Naive thymus-derived CD4-positive, alpha-beta T cell (primary cell): ENCODE results near the gene KHNYN. TPM values are rescaled to one million over a fixed set of nuclear protein-coding genes. Genes with fewer than 3 reads are reported as not detected.
"Not testable (repeated sequence)": the region's sequence is repeated elsewhere in the genome, so short reads cannot be mapped to it uniquely, and the experiment has no call there.

Experiments
- ATAC-seq: fragments of 150-1000 bp; cut with Tn5 transposase; 2 replicates; pipeline ENCODE4 v1.10.0; 2021; ENCODE audit warnings: mild to moderate bottlenecking, moderate library complexity
- CTCF ChIA-PET: fragments of 350-600 bp; sonication (Branson Sonifier 250); formaldehyde crosslinking; loops from one replicate; lab custom pipeline; 2021; ENCODE audit warnings: antibody characterized with exemption; lab: Charles Lee
- POLR2A ChIA-PET: fragments of 350-600 bp; sonication (Branson Sonifier 250); formaldehyde crosslinking; loops from one replicate; lab custom pipeline; 2021; ENCODE audit warnings: antibody characterized with exemption, inconsistent platforms; lab: Charles Lee
- DNase-seq, 9 donors: peaks; one replicate each; pipeline versions ENCODE4 v3.0.0 to v3.0.0-alpha.2; 2020 to 2022; ENCODE audit warnings: mixed read lengths in 1 of 9
- H3K27ac ChIP-seq: one replicate; pipeline ENCODE4 v1.7.0; 2013; ENCODE audit warnings: mild to moderate bottlenecking, low read depth, low read length, moderate library complexity
- H3K27me3 ChIP-seq, 2 donors: one replicate each; pipeline ENCODE4 v1.7.0; 2013; ENCODE audit warnings: low read length in 2 of 2, mild to moderate bottlenecking in 2 of 2, moderate library complexity in 2 of 2; ENCODE audit not compliant: control insufficient read depth in 2 of 2, insufficient read depth in 2 of 2
- H3K36me3 ChIP-seq, 3 experiments: 1 replicate in 2 of 3; 2 replicates in 1 of 3; pipeline ENCODE4 v1.7.0; 2013; ENCODE audit warnings: low read length in 3 of 3, mild to moderate bottlenecking in 3 of 3, moderate library complexity in 1 of 3; ENCODE audit not compliant: insufficient read depth in 3 of 3, control insufficient read depth in 2 of 3
- H3K4me1 ChIP-seq, 2 donors: one replicate each; pipeline ENCODE4 v1.7.0; 2013; ENCODE audit warnings: low read length in 2 of 2, mild to moderate bottlenecking in 2 of 2, moderate library complexity in 1 of 2; ENCODE audit not compliant: control insufficient read depth in 2 of 2, insufficient read depth in 2 of 2
- H3K4me3 ChIP-seq: 2 replicates; pipeline ENCODE4 v1.7.0; 2013; ENCODE audit warnings: mild to moderate bottlenecking, low read length
- H3K9me3 ChIP-seq, 3 experiments: 1 replicate in 2 of 3; 2 replicates in 1 of 3; pipeline ENCODE4 v1.7.0; 2013; ENCODE audit warnings: low read length in 3 of 3; ENCODE audit not compliant: control insufficient read depth in 2 of 3
- H3K27ac Mint-ChIP-seq, 9 donors: one replicate each; pipeline ENCODE4 v1.8.0; 2020 to 2022; ENCODE audit warnings: mixed read lengths in 9 of 9, mild to moderate bottlenecking in 8 of 9, moderate library complexity in 5 of 9, inconsistent platforms in 2 of 9
- H3K27me3 Mint-ChIP-seq, 5 donors: one replicate each; pipeline ENCODE4 v1.8.0; 2021 to 2022; ENCODE audit warnings: mixed read lengths in 5 of 5, mild to moderate bottlenecking in 1 of 5
- H3K36me3 Mint-ChIP-seq, 5 donors: one replicate each; pipeline ENCODE4 v1.8.0; 2020 to 2022; ENCODE audit warnings: mixed read lengths in 5 of 5, mild to moderate bottlenecking in 3 of 5, inconsistent platforms in 1 of 5
- H3K4me1 Mint-ChIP-seq, 7 donors: one replicate each; pipeline ENCODE4 v1.8.0; 2020 to 2022; ENCODE audit warnings: mixed read lengths in 7 of 7, mild to moderate bottlenecking in 3 of 7, inconsistent platforms in 1 of 7
- H3K4me3 Mint-ChIP-seq, 10 donors: one replicate each; pipeline ENCODE4 v1.8.0; 2020 to 2022; ENCODE audit warnings: mild to moderate bottlenecking in 10 of 10, mixed read lengths in 10 of 10, moderate library complexity in 6 of 10, inconsistent platforms in 2 of 10
- H3K9me3 Mint-ChIP-seq, 11 donors: one replicate each; pipeline ENCODE4 v1.8.0; 2020 to 2022; ENCODE audit warnings: mixed read lengths in 11 of 11, mild to moderate bottlenecking in 4 of 11, inconsistent platforms in 1 of 11, moderate library complexity in 1 of 11
- intact Hi-C, 2 donors: fragments of 100-400 bp; cut with micrococcal nuclease; formaldehyde crosslinking; loops; one replicate each; pipeline ENCODE4 v1.15.1; 2023
- polyA plus RNA-seq, 2 donors: library from polyadenylated mRNA; unstranded; fragments of 300-500 nt; fragmentation: Illumina TruSeq; gene quantifications; one replicate each; pipeline ENCODE4 v1.2.3, GENCODE V29; 2021
- total RNA-seq, 6 experiments: library from RNA in 5 of 6; stranded (reverse) in 5 of 6; gene quantifications; 1 replicate in 5 of 6; 2 replicates in 1 of 6; pipeline ENCODE4 v1.2.3 and lab custom pipeline; 2021 to 2026

The KHNYN gene
- total and polyA plus RNA-seq, 7 experiments from 2014 or later = 12.7 to 139 (median 118) TPM

DNA sequence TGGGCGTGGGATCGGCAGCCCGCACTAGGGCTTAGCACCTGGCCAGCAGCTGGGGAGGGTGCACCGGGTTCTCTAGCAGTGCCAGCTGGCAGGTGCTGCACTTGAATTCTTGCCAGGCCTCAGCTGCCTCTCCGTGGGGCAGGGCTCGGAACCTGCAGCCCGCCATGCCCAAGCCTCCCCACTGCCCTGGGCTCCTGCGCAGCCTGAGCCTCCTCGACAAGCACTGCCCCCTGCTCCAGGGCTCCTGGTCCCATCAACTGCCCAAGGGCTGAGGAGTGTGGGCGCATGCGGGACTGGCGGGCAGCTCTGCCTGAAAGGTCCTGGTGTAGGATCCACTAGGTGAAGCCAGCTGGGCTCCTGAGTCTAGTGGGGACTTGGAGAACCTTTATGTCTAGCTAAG lies 43.5 kb downstream of the KHNYN start:
- H3K27me3 Mint-ChIP-seq = peaks cover 0 to 4% (median 0%) of the 10 kb centered on the region in 5 donors
- no peaks in the 10 kb centered on the region for H3K36me3 ChIP-seq
- peaks cover 0 to 11% (median 6%) of the 10 kb centered on the region in 5 donors for H3K36me3 Mint-ChIP-seq
- ATAC-seq (no peak), DNase-seq (no peak)
- intact Hi-C loops = no loop called here
- no peaks in the 10 kb centered on the region for H3K9me3 ChIP-seq
- H3K27me3 ChIP-seq = no peaks in the 10 kb centered on the region
- no peak overlapping the region for H3K27ac Mint-ChIP-seq
- H3K4me1 ChIP-seq = no peaks in the 10 kb centered on the region
- no peak overlapping the region for H3K4me3 Mint-ChIP-seq
- CTCF ChIA-PET = interaction anchor here (1.0 kb wide), 1 partner anchor 9 kb away, joined by 3 read pairs; no protein-coding TSS in a partner anchor
- peaks cover 0 to 12% (median 0%) of the 10 kb centered on the region in 11 donors for H3K9me3 Mint-ChIP-seq
- peaks cover 0 to 1% (median 0%) of the 10 kb centered on the region in 7 donors for H3K4me1 Mint-ChIP-seq
- H3K27ac ChIP-seq = no peak overlapping the region
- no peak overlapping the region for H3K4me3 ChIP-seq
- POLR2A ChIA-PET = no interaction called here

DNA sequence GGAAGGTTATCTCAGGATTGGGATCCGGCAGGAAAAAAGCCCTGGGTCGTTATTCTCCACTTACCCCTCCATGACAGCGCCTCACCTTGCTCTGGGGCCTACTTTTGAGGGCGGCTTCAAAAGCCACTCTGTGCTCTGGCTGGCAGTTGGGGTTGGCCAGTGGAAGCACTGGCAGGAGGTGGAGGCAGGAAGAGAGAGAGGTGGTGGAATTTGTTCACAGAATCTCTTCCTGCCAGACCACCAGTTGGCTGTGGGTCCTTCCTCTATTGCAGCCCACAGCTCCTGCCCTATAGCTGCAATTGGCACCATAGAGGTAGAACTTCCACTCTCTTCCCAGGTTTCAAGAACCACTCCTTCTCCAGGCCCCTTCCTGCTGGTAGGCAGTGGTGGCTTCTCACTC lies 45.5 kb downstream of the KHNYN start:
- Mint-ChIP-seq H3K4me3 (no peak overlapping the region), H3K27ac (peak overlapping the region in 1 of 9 donors; percentile 43), H3K36me3 (peaks cover 2 to 11% (median 6%) of the 10 kb centered on the region in 5 donors), H3K27me3 (peaks cover 0 to 7% (median 0%) of the 10 kb centered on the region in 5 donors), H3K9me3 (peaks cover 0 to 13% (median 0%) of the 10 kb centered on the region in 11 donors), H3K4me1 (peaks cover 0 to 1% (median 0%) of the 10 kb centered on the region in 7 donors)
- Histone ChIP-seq H3K4me1 (no peaks in the 10 kb centered on the region), H3K4me3 (no peak overlapping the region), H3K9me3 (no peaks in the 10 kb centered on the region), H3K36me3 (no peaks in the 10 kb centered on the region), H3K27ac (no peak overlapping the region), H3K27me3 (no peaks in the 10 kb centered on the region)
- ChIA-PET CTCF (no interaction called here), POLR2A (no interaction called here)
- intact Hi-C loops = no loop called here
- no peak for DNase-seq
- no peak for ATAC-seq

DNA sequence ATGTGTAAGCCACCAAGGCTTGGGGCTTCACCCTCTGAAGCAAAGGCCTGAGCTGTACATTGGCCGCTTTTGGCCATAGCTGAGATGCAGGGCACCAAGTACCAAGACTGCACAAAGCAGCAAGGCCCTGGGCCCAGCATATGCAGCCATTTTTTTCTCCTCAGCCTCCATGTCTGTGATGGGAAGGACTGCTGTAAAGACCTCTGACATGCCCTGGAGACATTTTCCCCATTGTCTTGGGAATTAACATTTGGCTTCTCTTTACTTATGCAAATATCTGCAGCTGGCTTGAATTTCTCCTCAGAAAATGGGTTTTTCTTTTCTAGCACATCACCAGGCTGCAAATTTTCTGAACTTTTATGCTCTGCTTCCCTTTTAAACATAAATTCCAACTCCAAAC lies 50.2 kb downstream of the KHNYN start:
- H3K9me3 ChIP-seq, H3K36me3 ChIP-seq, H3K4me3 ChIP-seq, H3K9me3 Mint-ChIP-seq, CTCF ChIA-PET, H3K4me3 Mint-ChIP-seq, ATAC-seq, H3K27me3 Mint-ChIP-seq, DNase-seq, H3K36me3 Mint-ChIP-seq, H3K27ac Mint-ChIP-seq, H3K27me3 ChIP-seq, H3K27ac ChIP-seq: not testable (repeated sequence)
- POLR2A ChIA-PET = interaction anchor here (0.6 kb wide), 1 partner anchor 57 kb away, joined by 3 read pairs; no protein-coding TSS in a partner anchor
- H3K4me1 ChIP-seq = peaks cover 12 to 19% of the 10 kb centered on the region in 2 donors
- intact Hi-C loops = loop anchor here (2.0 to 5.0 kb wide), 3 partner anchors 197 to 653 kb away; no protein-coding TSS in a partner anchor
- H3K4me1 Mint-ChIP-seq = peaks cover 0 to 28% (median 15%) of the 10 kb centered on the region in 7 donors

DNA sequence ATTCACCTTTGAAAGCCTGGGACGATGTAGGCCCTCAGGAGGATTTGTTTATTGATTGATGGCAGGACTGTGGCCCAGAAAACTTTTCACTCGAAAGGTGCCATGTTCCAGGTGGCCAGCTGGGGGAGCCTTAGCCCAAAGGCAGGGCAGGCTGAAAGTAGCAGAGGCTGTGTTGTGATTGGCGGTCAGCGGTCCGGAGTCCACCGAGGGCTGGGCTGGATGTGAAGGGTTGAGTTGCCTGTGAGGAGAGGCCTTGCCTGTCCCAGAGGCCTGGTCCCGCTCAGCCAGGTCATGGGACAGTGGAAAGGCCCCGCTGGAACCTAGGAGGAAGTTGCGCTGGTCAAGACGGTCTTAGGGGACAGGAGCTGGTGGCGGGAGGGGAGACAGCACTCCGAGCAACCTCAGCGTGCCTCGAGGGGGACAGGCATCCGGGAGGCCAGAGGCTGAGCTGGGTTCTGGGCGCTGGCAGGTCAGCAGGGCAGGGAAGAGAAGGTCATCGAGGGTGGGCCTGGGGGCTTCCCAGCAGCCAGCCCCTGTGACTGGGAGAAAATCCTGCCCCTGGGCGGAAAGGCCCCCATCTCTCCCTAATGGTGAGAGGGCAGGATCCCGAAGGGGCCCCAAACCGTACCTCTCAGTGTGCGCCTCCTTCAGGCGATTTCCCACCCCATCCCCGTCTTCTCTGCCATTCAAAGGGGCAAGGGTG lies 52.0 kb downstream of the KHNYN start:
- H3K27me3 Mint-ChIP-seq = peaks cover 0 to 3% (median 0%) of the 10 kb centered on the region in 5 donors
- DNase-seq (peak in 6 of 9 donors; percentile 24 to 51 (median 35)), ATAC-seq (peak; percentile 71)
- H3K9me3 Mint-ChIP-seq = peaks cover 0 to 2% (median 0%) of the 10 kb centered on the region in 11 donors
- Histone ChIP-seq H3K27ac (no peak overlapping the region), H3K36me3 (no peaks in the 10 kb centered on the region), H3K4me3 (peak overlapping the region; percentile 26), H3K9me3 (no peaks in the 10 kb centered on the region), H3K4me1 (peaks cover 12 to 19% of the 10 kb centered on the region in 2 donors), H3K27me3 (no peaks in the 10 kb centered on the region)
- H3K4me1 Mint-ChIP-seq = peaks cover 0 to 28% (median 15%) of the 10 kb centered on the region in 7 donors
- ChIA-PET CTCF (interaction anchor here (0.9 to 1.9 kb wide), 2 partner anchors 8 to 198 kb away, joined by 3 to 4 read pairs; no protein-coding TSS in a partner anchor), POLR2A (no interaction called here)
- H3K36me3 Mint-ChIP-seq = peaks cover 0 to 3% (median 0%) of the 10 kb centered on the region in 5 donors
- peak overlapping the region in 8 of 10 donors; percentile 39 to 81 (median 60) for H3K4me3 Mint-ChIP-seq
- peak overlapping the region in 7 of 9 donors; percentile 13 to 85 (median 70) for H3K27ac Mint-ChIP-seq
- intact Hi-C loops = loop anchor here (1.0 to 5.0 kb wide), 5 partner anchors 124 to 651 kb away; no protein-coding TSS in a partner anchor

DNA sequence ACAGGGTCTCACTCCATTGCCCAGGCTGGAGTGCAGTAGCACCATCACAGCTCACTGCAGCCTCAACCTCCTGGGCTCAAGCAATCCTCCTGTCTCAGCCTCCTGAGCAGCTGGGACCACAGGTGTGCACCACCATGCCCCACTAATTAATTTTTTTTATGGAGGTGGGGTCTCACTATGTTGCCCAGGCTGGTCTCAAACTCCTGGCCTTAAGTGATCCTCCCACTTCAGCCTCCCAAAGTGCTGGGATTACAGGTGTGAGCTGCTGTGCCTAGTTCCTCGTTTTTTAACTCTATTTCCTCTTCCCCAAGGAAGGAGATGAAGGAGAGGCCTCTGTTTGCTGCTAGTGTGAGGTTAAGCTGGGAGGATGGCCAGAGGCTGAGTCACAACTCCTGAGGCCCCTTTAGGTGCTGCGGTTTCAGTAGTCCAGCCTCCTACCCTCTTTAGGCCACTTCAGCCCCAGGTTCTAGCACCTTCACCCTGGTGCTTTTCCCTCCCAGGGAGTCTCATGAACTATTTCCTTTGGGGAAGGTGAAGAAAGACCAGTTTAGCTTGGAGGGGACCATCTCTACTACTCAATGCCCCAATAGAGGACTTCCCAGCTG lies 53.0 kb downstream of the KHNYN start:
- not testable (repeated sequence) for H3K27ac ChIP-seq, ATAC-seq, DNase-seq, H3K27ac Mint-ChIP-seq, H3K36me3 ChIP-seq, H3K4me3 ChIP-seq, H3K27me3 Mint-ChIP-seq, H3K9me3 ChIP-seq, H3K27me3 ChIP-seq, H3K36me3 Mint-ChIP-seq, H3K9me3 Mint-ChIP-seq
- CTCF ChIA-PET = interaction anchor here (1.9 kb wide), 1 partner anchor 197 kb away, joined by 4 read pairs; no protein-coding TSS in a partner anchor
- POLR2A ChIA-PET = interaction anchor here (1.1 to 2.0 kb wide), 2 partner anchors 41 to 191 kb away, joined by 4 to 5 read pairs; partner anchors contain the start of gene SDR39U1
- H3K4me1 Mint-ChIP-seq = peaks cover 0 to 28% (median 14%) of the 10 kb centered on the region in 7 donors
- peaks cover 12 to 19% of the 10 kb centered on the region in 2 donors for H3K4me1 ChIP-seq
- H3K4me3 Mint-ChIP-seq = peak overlapping the region in 1 of 10 donors; percentile 67
- intact Hi-C loops = loop anchor here (5.0 kb wide), 2 partner anchors 194 to 650 kb away; no protein-coding TSS in a partner anchor

DNA sequence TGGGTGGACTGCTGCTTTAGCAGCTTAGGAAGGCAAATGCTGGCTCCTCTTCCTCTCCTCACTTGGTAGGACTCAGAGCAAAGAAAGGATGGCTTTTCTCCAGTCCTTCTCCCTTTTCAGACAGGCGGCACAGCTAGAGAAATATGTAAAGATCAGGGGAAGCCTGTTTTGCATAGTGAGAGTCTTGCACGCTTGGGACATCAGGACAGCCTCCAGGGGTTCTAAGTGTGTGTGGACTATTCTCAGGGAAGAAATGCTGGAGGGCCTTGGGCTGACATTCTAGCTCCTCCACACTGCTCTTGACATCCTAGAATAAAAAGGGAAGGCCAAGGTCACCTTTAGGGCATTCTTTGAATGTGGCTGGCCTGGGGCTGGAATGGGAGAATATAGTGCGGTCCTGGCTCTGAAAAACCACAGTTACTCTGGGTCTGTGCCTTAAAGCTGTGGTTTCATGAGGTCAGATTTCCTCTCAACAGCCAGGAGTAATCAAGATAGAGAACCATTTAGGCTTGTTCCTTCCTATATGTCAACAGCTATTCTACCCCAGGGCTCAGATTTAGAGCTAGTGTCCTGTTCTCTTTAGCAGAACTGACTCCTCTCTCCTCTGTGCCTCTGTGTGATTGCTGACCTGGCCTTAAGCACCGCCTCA lies 54.0 kb downstream of the KHNYN start:
- Mint-ChIP-seq H3K27ac (peak overlapping the region in 8 of 9 donors; percentile 47 to 90 (median 66)), H3K36me3 (peaks cover 0 to 2% (median 0%) of the 10 kb centered on the region in 5 donors), H3K27me3 (peaks cover 0 to 2% (median 0%) of the 10 kb centered on the region in 5 donors), H3K9me3 (peaks cover 0 to 1% (median 0%) of the 10 kb centered on the region in 11 donors), H3K4me3 (peak overlapping the region in 7 of 10 donors; percentile 12 to 67 (median 55)), H3K4me1 (peaks cover 0 to 28% (median 14%) of the 10 kb centered on the region in 7 donors)
- intact Hi-C loops = loop anchor here (2.0 to 5.0 kb wide), 3 partner anchors 41 to 649 kb away; partner anchors contain the start of gene SDR39U1 (in 1 of the 2)
- CTCF ChIA-PET = interaction anchor here (1.0 to 1.1 kb wide), 2 partner anchors 25 to 47 kb away, joined by 3 read pairs; no protein-coding TSS in a partner anchor
- Histone ChIP-seq H3K27ac (peak overlapping the region; percentile 23), H3K36me3 (no peaks in the 10 kb centered on the region), H3K4me3 (no peak overlapping the region), H3K9me3 (no peaks in the 10 kb centered on the region), H3K27me3 (no peaks in the 10 kb centered on the region), H3K4me1 (peaks cover 12 to 19% of the 10 kb centered on the region in 2 donors)
- DNase-seq (peak in 4 of 9 donors; percentile 31 to 45 (median 38)), ATAC-seq (peak; percentile 47)
- POLR2A ChIA-PET = interaction anchor here (0.6 to 2.0 kb wide), 5 partner anchors 13 to 190 kb away, joined by 3 to 7 read pairs (median 4); partner anchors contain the start of gene SDR39U1
